GM12864 (cell line): ENCODE results near the gene CHTF18.
A peak's percentile ranks its signal among the peaks of the same experiment; 100 is the strongest.

Experiments used
- DNase-seq: peaks from one replicate; pipeline ENCODE4 v3.0.0-alpha.2; 2011; ENCODE audit warnings: low read depth
- H3K4me3 ChIP-seq: 2 replicates; pipeline ENCODE4 v1.5.1; 2011; ENCODE audit warnings: mild to moderate bottlenecking, low read depth, low read length, control low read depth
- CTCF ChIP-seq: IDR thresholded peaks from 2 replicates; pipeline ENCODE4 v1.5.1; 2011; ENCODE audit warnings: low read depth, mild to moderate bottlenecking, moderate library complexity, low read length, control low read depth, inconsistent platforms; ENCODE audit errors: missing control alignments

Gene CHTF18

DNA sequence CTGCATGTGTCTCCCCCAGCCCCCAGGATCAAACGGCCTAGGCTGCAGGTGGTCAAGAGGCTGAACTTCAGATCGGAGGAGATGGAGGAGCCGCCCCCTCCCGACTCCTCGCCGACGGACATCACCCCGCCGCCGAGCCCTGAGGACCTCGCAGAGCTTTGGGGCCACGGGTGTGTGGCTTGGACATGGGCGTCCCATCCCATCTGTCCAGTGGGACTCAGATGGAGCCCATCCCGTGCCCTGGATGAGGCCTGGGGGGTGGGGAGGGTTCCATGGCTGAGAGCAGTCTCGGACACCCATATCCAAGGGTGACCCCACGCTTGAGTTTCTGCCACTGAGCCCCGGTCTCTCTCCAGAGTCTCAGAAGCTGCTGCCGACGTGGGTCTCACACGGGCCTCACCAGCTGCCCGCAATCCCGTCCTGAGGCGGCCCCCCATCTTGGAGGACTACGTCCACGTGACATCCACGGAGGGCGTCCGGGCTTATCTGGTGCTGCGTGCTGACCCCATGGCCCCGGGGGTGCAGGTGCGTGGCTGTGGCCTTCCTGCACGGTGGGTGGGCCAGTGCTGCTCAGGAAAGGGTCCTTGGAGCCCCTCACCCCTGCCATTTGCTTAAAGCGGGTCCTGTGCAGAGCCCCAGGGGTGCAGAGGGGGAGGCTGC lies 901 bp downstream of the CHTF18 start:
- peak overlapping the region; percentile 84 for H3K4me3 ChIP-seq
- DNase-seq: no peak
- TF ChIP-seq CTCF: no peak

DNA sequence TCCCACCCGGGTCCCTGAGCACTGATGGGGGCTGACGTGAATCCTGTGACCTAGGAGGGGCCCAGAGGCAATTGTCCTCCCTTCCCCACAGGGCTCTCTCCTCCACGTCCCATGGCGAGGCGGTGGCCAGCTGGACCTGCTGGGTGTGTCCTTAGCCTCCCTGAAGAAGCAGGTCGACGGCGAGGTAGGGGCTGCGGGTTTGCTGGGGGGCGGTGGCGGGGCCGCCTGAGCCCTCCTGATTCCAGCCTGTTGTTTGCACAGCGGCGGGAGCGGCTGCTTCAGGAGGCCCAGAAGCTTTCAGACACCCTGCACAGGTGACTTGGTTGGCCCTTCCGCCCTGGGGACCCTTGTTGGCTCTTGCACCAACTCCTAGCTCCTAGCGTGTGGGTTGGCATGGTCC lies 1.7 kb downstream of the CHTF18 start:
- DNase-seq: no peak
- H3K4me3 ChIP-seq: no peak overlapping the region
- TF ChIP-seq CTCF: no peak

- DNase-seq: no peak
- no peak overlapping the region for H3K4me3 ChIP-seq
- no peak for TF ChIP-seq CTCF
Observed at GRCh38 chr16:791131-791530, 2.7 kb downstream of the CHTF18 start.

DNA sequence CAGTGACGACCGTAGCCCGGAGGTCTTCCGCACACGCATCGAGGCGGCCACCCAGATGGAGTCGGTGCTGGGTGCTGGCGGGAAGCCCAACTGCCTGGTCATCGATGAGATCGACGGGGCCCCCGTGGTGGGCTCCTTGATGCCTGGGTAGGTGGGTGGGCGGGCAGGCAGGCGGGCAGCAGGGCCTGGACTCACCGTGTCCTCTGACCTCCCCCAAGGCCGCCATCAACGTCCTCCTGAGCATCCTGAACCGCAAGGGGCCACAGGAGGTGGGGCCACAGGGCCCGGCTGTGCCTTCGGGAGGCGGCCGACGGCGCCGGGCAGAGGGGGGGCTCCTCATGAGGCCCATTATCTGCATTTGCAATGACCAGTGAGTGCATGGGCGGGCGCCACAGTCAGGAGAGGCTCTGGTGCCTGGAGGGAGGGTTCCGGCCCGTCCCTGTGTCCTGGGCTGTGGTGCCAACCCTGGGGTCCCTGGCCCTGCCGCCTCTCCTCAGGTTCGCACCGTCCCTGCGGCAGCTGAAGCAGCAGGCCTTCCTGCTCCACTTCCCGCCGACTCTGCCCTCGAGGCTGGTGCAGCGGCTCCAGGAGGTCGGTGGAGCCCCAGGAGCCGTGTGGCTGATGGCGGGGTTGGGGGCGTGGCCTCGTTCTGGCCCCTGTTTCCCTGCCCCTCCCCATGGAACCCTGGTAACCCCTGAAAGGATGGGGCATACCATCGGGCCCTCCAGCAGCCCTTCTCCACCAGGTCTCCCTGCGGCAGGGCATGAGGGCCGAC lies 4.0 kb downstream of the CHTF18 start:
- TF ChIP-seq CTCF: no peak
- H3K4me3 ChIP-seq: no peak overlapping the region
- no peak for DNase-seq

DNA sequence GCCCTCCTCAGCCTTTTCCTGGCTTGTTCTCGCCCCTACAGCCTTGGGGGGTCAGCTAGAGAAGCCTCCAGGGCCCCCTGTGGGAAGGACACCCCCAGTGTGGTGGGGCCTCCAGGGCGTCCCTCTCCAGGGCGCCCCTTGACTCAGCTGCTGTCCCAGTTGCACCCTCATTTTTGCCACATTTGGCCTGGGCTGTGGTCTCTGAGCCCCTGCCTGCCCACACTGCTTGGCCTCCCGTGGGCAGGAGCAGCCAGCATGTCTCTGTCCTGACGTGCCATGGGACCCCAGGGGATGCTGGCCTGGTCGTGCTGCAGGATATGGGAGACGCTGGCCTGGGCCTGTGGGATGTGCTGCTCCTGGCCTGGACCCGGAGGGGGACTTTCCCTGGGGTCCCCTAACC lies 5.0 kb downstream of the CHTF18 start:
- no peak for TF ChIP-seq CTCF
- no peak overlapping the region for H3K4me3 ChIP-seq
- no peak for DNase-seq

GRCh38 chr16:794091-794822 lies 5.8 kb downstream of the CHTF18 start:
- no peak overlapping the region for H3K4me3 ChIP-seq
- no peak for DNase-seq
- no peak for TF ChIP-seq CTCF
